ENCODE results near the gene DSTYK.

DNA sequence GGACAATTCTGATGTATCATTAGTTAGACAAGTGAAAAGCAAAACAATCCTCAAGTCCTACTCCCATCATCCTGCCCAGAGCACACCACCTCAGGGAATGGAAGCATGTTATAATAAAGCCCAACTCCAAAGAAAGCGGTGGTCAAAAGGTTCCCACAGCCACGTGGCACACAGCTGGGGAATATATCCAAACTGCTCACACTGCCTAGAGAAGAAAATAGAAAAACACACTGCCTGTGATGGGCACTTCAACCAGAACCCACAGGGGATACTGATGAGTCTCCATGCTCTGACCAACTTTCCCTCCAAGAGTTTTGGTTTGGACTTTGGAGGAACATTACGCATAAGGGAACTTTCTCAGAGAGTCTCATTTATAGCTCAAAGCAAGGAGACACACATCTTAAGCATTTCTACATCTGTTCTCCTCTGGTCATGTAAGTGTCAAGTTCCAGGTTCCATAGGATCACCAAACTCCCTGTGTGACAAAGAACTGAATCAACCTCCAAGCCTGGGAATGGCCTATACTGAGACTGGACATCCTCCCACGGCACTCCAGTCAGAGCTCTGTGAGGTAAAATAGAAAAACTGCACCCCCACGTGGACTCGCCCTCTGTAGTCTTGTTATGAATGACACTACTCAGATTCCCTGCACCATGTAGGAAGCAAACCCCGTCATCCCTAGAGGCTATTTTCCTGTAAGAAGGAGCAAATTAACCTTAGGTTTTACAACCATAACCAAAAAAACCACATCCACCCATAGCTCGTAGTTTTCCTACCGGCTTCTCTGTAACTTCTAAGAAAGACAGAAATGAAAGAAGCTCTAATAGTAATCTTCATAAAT lies 12.2 kb downstream of the DSTYK start:
- TF ChIP-seq POLR2AphosphoS5 (IDR thresholded peaks at IDR 0.05) (no peak), CTCF (IDR thresholded peaks at IDR 0.05) (no peak), POLR2A (IDR thresholded peaks at IDR 0.05) (no peak), EP300 (IDR thresholded peaks at IDR 0.05; ENCODE audit: low read depth) (no peak)
